Fibroblast of skin of right quadriceps (primary cell): ENCODE data around the gene KCTD8.
A peak's percentile ranks its signal among the peaks of the same experiment; 100 is the strongest.

Experiments used
- DNase-seq: peaks from one replicate; pipeline ENCODE4 v3.0.0-alpha.2; 2013

Gene KCTD8

DNA sequence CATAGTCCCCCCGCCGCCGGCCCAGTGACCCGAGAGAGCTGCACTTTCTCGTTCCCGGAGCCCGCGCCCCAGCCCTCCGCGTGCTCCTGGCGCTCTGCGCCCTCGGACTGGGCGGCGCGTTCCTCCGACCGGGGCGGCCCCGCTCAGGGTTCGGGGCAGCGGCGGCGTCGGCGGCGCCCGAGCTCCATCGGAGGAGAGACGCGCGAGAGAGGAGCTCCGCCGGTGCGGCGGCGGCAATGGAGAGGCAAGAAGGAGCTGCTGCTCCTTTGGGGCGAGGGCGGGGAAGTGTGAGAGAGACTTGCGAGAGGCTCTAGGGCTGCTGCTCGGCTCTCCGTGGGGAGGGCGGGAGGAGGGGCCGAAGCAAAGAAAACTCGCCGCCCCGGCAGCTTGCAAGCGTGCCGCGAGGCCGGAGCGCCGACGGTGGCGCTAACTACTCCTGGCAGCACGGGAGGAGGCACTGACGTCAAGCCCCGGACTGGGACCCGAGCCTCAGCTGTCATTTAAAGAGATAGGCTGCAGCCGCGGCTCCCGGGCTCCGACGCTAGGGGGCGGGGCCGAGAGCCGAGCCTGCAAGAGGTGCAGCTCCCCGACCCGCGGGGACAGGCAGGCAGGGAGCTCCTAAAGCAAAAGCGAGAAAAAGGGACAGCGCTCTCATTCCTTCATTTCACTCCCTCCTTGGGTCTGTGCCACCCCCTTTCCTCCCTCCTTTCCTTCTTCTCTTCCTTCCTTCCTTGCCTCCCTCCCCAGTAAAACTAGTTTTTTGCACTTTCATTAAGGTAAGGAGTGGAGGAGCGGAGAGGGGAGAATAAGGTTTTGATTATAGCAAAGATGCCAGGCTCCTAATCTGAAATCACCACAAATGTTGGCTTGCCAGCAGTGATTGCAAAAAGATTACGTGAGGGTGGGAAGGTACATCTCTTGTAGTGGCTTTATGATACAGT, at the start of gene KCTD8:
KCTD8 (minus strand) TSS at position 289 of the 941 bp plus-strand sequence.
- peak; percentile 60 for DNase-seq

GRCh38 chr4:44494810-44495701, 46.4 kb upstream of the KCTD8 start:
- no peak for DNase-seq

DNA sequence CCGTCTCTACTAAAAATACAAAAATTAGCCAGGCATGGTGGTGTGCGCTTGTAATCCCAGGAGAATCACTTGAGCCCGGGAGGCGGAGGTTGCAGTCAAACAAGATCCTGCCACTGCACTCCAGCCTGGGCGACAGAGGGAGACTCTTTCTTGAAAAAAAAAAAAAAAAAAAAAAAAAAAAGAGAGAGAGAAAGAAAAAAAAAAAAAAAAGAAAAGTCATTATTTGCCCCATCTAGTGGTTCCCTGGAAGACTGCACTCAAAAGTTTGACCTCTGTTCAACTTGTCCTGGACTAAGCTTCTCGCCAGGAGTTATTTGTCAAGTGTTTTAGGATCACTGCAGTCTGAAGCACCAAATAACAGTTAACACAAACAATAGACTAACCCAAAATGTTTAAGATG, 45.3 kb upstream of the KCTD8 start:
- DNase-seq: no peak

DNA sequence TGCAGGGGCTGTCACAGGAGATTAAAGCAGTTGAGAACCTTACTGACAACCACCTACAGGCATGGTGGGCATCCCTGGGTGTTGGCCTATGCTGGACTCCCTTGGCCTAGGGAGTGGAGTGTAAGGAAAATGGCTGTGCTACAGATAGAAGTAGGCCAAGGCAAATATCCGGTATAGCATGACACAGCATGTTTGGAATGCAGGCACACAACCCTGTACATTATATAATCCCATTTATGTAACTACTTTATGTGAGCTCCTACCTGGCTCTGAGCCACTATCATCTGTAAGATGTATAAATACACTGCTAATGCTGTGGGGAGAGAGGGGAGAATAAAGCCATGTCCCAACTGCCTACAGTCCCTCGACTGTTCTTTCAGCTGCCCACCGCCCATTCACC, 38.7 kb upstream of the KCTD8 start:
- no peak for DNase-seq

DNA sequence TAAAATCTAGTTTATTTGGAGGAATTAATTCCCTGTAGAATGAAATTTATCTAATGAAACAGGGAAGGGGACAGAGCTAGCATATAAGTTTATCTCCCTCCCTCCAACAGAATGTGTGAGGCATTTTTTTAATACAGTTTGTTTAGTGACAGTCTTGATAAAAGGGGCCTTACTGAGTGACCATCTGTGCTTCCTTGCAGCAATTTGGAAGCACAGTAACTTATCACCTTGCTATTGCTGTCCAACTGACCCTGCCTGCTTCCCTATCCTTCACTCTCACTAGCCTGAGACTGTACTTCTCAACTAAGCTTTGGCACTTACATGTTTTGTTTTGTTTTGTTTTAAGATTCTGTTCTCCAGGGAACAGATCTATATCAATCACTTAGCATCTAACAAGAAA, 31.1 kb upstream of the KCTD8 start:
- DNase-seq: no peak

- no peak for DNase-seq
Measured at GRCh38 chr4:44462259-44462658, 13.7 kb upstream of the KCTD8 start.

DNA sequence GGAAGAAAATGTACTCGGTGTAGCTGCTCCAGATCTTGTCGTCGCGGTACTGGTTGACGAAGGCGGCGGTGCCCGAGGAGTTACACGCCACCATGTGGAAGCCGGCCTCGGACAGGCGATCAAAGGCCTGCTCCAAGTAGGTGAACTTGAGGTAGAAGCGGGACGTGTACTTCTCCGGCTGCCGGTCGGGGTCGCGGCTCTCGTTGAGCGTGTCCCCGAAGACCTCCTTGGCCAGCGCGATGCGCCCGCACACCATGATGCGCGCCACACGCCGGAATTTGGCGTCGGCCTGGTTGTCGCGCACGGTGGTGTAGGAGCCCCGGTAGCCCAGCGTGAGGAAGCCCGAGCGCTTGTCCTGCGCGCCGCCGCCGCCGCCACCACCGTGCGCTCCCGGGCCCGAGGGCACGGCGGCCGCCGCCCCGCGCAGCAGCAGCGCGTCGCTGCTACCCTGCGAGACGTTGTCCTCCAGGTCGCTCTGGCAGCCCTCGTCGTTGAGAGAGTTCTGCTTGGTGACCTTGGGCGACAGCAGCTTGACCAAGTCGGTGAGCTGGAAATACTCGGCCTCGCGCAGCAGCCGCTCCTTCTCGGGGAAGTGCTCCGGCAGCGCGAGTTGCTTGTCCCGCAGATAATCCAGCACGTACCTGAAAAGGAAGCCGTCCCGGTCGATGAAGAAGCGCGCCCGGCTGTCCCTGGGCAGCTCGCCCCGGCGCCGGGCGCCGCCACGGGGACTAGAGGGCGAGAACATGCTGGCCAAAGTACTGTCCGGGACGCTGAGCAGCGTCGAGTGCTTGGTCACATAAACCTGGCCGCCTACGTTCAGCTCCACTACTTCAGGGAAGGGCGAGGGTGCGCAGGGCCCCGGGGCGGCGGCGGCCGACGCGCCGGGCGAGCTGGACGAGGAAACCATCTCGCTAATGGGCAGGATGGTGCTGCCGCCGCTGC, 775 bp downstream of the KCTD8 start:
- DNase-seq: no peak

GRCh38 chr4:44446801-44447562, 1.6 kb downstream of the KCTD8 start:
- no peak for DNase-seq

GRCh38 chr4:44446191-44446590, 2.4 kb downstream of the KCTD8 start:
- no peak for DNase-seq

DNA sequence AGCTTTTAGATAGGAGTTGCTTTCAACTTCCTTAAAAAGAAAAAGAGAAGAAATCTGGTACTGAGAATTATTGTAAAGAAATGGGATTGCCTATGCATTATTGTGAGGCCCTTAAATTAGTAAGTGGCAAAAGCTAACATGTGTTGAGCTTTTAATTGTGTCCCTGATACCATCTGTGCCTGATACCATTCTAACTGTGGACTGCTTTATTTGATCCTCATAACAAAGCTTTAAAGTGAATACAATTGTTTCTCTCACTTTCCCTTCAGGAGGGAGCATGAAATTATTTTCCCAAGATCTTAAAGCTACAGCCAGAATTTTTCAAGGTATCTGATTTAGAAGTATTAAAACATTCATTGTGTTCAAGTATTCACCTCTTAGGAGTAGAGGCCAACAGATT, 9.9 kb downstream of the KCTD8 start:
- DNase-seq: no peak

GRCh38 chr4:44434247-44434646, 14.4 kb downstream of the KCTD8 start:
- no peak for DNase-seq

- DNase-seq: no peak
Measured at GRCh38 chr4:44425614-44426208, 22.9 kb downstream of the KCTD8 start.

GRCh38 chr4:44422912-44423311, 25.7 kb downstream of the KCTD8 start:
- no peak for DNase-seq

DNA sequence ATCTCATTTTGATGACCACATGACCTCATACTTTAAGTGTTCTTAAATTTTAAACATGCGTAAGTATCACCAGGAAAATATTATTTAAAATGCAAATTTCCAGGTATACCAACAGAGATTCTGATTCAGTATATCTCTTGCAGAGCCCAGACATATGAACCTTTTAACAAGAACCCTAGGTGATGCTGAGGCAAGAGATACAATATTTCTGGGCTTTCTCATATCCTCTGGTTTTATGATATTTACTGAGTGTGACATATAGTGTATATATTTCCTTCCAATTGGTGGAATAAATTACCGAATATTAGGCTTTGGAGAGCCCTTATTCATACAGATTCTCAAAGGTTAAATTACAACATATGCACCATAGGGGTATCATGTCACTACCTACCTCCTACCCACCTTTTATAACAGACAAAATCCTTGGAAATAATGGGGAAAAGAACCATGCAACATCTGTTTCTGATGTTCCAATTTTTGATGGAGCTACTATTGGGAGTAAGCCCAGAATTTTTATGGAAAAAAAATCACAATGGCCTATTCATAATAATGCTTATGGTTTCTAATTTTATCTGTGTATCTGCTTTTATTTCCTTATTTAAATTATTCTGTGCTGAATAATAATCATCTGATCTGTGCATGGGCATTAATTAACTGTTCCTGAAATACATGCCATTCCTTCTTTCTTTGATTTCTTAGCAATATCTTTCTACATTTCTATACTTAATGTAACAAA, 27.1 kb downstream of the KCTD8 start:
- no peak for DNase-seq

DNA sequence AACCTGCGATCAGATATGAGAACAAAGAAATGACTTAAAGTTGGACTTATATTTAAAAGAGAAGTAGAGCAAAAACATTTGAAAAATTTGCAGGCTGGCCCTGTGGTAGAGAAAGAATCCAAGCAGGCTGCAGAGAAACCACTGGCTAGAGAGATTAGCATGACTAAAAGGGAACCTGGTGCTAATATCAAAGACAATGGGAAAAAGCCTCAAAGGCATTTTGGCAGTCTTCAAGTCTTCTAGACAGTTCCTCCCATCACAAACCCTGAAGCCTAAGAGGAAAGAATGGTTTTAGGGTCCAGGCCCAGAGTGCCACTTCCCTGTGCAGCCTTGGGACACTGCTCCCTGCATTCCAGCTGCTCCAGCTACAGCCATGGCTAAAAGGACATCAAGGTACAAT, 33.4 kb downstream of the KCTD8 start:
- no peak for DNase-seq

- DNase-seq: no peak
Measured at GRCh38 chr4:44368413-44369167, 80.0 kb downstream of the KCTD8 start.

DNA sequence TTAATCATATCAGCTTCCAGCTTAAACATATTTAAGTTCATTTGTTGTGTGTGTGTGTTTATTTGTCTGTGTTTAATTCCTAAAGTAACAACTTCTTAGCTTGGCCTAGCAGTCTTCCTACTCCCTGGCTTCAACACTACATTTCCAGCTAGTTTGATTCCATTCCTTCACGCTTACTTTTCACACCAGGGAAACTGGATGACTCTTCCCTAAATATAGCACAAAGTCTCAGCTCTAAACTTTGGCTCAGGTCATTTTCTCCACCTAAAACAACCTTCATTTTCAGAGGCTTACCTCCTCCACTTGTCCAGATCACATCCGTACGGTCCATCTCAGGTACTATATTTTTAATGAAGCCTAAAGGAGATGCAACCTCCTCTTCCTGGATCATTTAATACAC, 94.4 kb downstream of the KCTD8 start:
- no peak for DNase-seq

DNA sequence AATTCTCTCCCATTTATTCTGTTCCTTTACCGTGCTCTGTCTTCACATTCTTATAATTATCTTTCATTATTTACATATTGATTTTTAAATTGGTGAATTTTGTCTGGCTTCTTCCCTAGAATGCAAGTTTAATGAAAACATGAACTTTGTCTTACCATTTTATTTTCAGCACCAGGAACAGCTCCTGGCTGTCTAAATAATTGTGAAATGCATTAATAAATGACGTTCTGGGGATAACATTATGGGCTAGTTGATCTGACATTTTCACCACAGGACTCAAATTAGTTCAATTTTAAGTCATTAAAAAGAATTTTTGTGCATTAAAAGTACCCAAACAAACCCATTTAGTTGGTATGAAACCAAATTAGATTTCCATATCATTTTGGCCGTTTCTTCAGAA, 97.5 kb downstream of the KCTD8 start:
- DNase-seq: no peak

DNA sequence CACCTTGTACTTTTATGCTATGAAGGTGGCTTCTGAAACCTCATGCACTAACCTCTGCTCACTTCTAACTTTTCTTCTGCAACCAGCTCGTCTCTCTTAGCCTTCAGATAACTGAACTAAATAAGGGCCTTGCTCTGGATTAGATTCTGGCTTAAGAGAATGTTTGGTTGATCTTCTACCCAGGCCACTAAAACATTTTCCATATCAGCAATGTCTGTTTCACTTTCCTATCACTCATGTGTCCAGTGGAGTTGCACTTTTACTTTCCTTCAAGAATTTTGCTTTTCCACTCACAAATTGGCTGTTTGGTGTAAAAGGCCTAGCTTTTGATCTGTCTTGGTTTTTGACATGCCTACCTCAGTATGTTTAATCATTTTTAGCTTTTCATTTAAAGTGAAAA, 105.8 kb downstream of the KCTD8 start:
- no peak for DNase-seq

DNA sequence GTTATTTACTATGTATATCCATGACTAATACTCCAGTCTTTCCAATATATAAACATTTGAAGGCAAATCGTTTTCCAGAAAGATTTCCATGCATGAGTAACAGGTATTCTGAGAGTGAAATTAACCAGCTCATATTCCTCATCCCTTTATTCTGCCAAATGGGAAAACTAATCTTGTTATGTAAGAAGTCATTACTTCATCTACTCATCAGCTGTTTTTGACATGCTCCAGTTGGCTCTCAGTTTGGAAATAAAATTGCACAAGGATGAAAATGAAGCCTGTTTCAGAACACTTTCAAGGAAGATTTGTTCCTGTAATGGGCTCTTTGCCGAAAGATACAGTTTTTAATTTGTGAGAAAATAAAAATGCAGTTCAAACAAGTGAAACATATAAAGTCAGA, 121.9 kb downstream of the KCTD8 start:
- DNase-seq: no peak
